Jurkat, Clone E6-1 (cell line): ENCODE measurements around the gene CSHL1.
"Not testable (repeated sequence)": the region's sequence is repeated elsewhere in the genome, so short reads cannot be mapped to it uniquely, and the experiment has no call there.

Source experiments
- DNase-seq: peaks from one replicate; pipeline ENCODE4 v3.0.0-alpha.2; 2011; ENCODE audit warnings: low read depth, low spot score
- H3K4me3 ChIP-seq: 2 replicates; pipeline ENCODE4 v1.5.1; 2011; ENCODE audit warnings: mild to moderate bottlenecking, low read length, control low read depth, moderate library complexity

The CSHL1 gene

DNA sequence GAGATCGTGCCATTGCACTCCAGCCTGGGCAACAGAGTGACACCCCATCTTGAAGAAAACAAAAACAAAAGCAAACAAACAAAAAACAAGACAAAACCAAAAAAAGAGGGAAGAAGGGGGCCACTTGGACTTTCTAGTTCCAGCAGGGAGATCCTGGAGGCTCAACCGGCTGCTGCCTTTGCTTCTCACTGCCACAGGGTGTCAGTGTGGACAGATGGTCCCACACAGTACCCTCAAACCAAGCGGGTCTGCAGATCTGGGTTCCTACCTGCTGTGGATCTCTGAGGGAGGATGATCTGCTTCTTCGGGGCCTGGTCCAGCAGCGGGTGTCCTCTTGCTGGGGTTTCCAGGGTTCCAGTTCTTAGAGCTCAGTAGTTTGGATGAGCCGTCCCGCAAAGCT, 44.4 kb downstream of the CSHL1 start:
- not testable (repeated sequence) for DNase-seq

More for the DNA sequence above, 44.4 kb downstream of the CSHL1 start:
- not testable (repeated sequence) for H3K4me3 ChIP-seq
